ENCODE measurements around the gene KCNMA1.

The KCNMA1 gene

DNA sequence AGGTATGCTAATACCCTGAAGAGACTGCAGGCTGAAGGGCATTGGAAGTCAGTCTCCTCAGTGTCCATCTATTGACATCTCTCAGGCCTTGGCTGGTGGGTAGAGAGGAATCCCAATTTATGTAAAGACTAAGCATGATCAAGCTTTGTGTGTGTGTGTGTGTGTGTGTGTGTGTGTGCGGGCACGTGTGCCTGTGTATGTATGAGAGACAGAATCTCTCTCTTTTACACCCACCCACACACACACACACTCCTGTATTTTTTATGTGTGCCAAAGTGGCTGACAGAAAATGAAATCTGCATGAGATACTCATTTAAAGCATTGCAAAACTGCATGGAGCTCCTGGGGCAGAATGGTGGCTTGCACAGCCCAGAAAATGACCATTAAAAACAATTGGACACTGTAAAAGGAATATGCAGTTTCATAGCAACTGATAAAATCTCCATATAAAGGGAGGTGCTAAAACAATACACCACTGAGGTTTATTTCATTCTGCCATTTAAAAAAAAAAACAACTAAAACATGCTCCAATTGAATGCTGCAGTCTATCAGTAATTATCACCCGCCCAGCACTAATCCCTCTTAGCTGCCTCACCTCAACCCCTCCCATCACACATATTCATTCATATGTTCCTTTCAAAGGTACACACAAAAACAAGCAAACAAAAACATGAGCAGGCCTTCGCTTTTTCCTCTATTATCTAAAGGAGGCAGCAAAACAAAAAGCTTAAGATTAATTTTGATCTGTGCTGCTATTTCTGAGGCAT, 385.0 kb downstream of the KCNMA1 start:
- no peaks in the 10 kb centered on the region for H3K36me3 ChIP-seq (ENCODE audit: low read length)
- H2AFZ ChIP-seq (ENCODE audit: low read depth, low read length, severe bottlenecking): no peak overlapping the region
- H3K4me2 ChIP-seq (ENCODE audit: low read depth, low read length, poor library complexity, severe bottlenecking): no peak overlapping the region
- H3K79me2 ChIP-seq (ENCODE audit: insufficient read depth, low read length): no peaks in the 10 kb centered on the region
- no peak overlapping the region for H3K4me3 ChIP-seq (ENCODE audit: insufficient read depth, low read length, poor library complexity, severe bottlenecking)
- H3K9me2 ChIP-seq (replicated peaks; ENCODE audit: insufficient read depth, low read length): no peaks in the 10 kb centered on the region
- no peaks in the 10 kb centered on the region; the same call in 1 of the 2 replicates for H3K27me3 ChIP-seq (ENCODE audit: low read length)
- no peak for TF ChIP-seq EZH2phosphoT487 (conservative IDR thresholded peaks at IDR 0.05; ENCODE audit: low read length)
- TF ChIP-seq, protein P1, sequence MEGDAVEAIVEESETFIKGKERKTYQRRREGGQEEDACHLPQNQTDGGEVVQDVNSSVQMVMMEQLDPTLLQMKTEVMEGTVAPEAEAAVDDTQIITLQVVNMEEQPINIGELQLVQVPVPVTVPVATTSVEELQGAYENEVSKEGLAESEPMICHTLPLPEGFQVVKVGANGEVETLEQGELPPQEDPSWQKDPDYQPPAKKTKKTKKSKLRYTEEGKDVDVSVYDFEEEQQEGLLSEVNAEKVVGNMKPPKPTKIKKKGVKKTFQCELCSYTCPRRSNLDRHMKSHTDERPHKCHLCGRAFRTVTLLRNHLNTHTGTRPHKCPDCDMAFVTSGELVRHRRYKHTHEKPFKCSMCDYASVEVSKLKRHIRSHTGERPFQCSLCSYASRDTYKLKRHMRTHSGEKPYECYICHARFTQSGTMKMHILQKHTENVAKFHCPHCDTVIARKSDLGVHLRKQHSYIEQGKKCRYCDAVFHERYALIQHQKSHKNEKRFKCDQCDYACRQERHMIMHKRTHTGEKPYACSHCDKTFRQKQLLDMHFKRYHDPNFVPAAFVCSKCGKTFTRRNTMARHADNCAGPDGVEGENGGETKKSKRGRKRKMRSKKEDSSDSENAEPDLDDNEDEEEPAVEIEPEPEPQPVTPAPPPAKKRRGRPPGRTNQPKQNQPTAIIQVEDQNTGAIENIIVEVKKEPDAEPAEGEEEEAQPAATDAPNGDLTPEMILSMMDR (IDR thresholded peaks at IDR 0.05; ENCODE audit: insufficient read depth, low read length, poor library complexity, severe bottlenecking): no peak
- no peaks in the 10 kb centered on the region for H4K20me1 ChIP-seq (ENCODE audit: low read depth, low read length)
- H3K27ac ChIP-seq (ENCODE audit: low read depth, low read length): no peak overlapping the region
- H3K9ac ChIP-seq (ENCODE audit: low read length): no peak overlapping the region
- H3K9me3 ChIP-seq (ENCODE audit: insufficient read depth, low read length): no peaks in the 10 kb centered on the region
- no peaks in the 10 kb centered on the region for H3F3A ChIP-seq (ENCODE audit: insufficient read depth)

DNA sequence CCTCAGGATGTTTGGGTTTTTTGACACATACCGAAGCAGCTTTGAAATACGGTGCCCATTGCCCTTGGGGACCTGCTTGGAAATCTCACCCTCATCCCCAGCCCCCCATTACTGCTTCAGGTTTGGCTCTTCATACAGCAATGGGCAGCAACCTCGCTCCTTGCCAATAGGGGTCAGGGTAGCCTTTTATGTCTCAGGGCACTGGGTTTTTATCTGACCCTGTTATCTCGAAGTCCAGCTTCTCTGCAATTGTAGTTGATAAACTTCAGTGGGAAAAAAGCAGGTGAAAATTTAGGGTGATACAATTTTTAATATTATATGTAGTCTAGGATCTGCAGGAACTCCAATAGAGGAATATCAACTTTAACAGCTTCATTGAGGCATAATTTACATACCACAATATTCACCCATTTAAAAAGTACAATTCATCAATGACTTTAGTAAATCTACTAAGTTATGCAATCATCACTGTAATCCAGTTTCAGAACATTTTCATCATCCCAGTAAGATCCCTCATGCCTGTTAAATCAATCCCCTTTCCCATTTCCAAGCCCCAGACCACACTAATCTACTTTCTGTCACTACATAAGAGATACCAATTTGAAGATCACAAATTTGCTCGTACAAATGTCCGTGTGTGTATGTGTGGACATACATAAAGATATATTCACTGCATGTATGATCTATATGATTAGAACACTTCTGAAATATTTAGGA, 386.2 kb downstream of the KCNMA1 start:
- H3K79me2 ChIP-seq (ENCODE audit: insufficient read depth, low read length): no peaks in the 10 kb centered on the region
- H2AFZ ChIP-seq (ENCODE audit: low read depth, low read length, severe bottlenecking): no peak overlapping the region
- no peaks in the 10 kb centered on the region for H3K36me3 ChIP-seq (ENCODE audit: low read length)
- TF ChIP-seq, protein P1 (IDR thresholded peaks at IDR 0.05; ENCODE audit: insufficient read depth, low read length, poor library complexity, severe bottlenecking): no peak
- TF ChIP-seq EZH2phosphoT487 (conservative IDR thresholded peaks at IDR 0.05; ENCODE audit: low read length): no peak
- H3K4me2 ChIP-seq (ENCODE audit: low read depth, low read length, poor library complexity, severe bottlenecking): no peak overlapping the region
- H3K4me3 ChIP-seq (ENCODE audit: insufficient read depth, low read length, poor library complexity, severe bottlenecking): no peak overlapping the region
- H3K27me3 ChIP-seq (ENCODE audit: low read length): no peaks in the 10 kb centered on the region; the same call in 1 of the 2 replicates
- no peaks in the 10 kb centered on the region for H3F3A ChIP-seq (ENCODE audit: insufficient read depth)
- no peak overlapping the region for H3K9ac ChIP-seq (ENCODE audit: low read length)
- no peak overlapping the region for H3K27ac ChIP-seq (ENCODE audit: low read depth, low read length)
- H3K9me2 ChIP-seq (replicated peaks; ENCODE audit: insufficient read depth, low read length): no peaks in the 10 kb centered on the region
- no peaks in the 10 kb centered on the region for H3K9me3 ChIP-seq (ENCODE audit: insufficient read depth, low read length)
- H4K20me1 ChIP-seq (ENCODE audit: low read depth, low read length): no peaks in the 10 kb centered on the region

DNA sequence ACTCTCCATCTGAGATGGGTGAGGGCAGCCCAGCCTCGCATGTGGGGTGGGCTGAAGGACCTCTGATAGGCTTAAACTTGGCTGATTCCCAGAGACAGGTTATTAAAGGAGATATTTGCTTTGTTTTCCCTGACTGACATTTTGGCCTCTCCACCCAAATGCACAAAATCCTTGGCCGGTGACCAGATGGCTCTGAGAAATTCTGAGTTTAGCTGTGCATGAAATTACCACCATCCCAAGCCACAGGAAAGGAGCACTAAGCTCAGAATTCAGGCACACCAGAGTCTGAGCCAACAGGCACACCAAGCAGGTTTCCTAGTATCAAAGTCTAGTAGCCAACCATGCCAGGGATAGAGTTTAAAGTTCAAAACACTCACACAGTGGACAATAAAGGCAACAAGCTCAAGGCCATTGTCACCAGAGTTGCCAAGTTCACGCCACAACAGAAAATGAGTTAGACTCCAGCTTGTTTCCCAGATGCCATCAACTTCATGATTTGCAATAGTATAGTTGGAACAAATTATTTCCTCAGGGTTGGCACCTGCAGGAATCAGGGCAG, 387.6 kb downstream of the KCNMA1 start:
- TF ChIP-seq EZH2phosphoT487 (conservative IDR thresholded peaks at IDR 0.05; ENCODE audit: low read length): no peak
- TF ChIP-seq, protein P1 (IDR thresholded peaks at IDR 0.05; ENCODE audit: insufficient read depth, low read length, poor library complexity, severe bottlenecking): no peak
- Histone ChIP-seq H3K4me3 (ENCODE audit: insufficient read depth, low read length, poor library complexity, severe bottlenecking) (no peak overlapping the region), H3K27ac (ENCODE audit: low read depth, low read length) (no peak overlapping the region), H4K20me1 (ENCODE audit: low read depth, low read length) (no peaks in the 10 kb centered on the region), H2AFZ (ENCODE audit: low read depth, low read length, severe bottlenecking) (no peak overlapping the region), H3K9me3 (ENCODE audit: insufficient read depth, low read length) (no peaks in the 10 kb centered on the region), H3K9me2 (replicated peaks; ENCODE audit: insufficient read depth, low read length) (no peaks in the 10 kb centered on the region), H3K27me3 (ENCODE audit: low read length) (no peaks in the 10 kb centered on the region; the same call in 1 of the 2 replicates), H3F3A (ENCODE audit: insufficient read depth) (no peaks in the 10 kb centered on the region), H3K36me3 (ENCODE audit: low read length) (no peaks in the 10 kb centered on the region), H3K4me2 (ENCODE audit: low read depth, low read length, poor library complexity, severe bottlenecking) (no peak overlapping the region), H3K9ac (ENCODE audit: low read length) (no peak overlapping the region), H3K79me2 (ENCODE audit: insufficient read depth, low read length) (no peaks in the 10 kb centered on the region)

Measured in SU-DHL-6 (cell line).